H54 (cell line): ENCODE data around the gene CRTAC1.

Experiments used
- DNase-seq: peaks from one replicate; pipeline ENCODE4 v3.0.0; 2011; ENCODE audit warnings: low spot score, mixed read lengths; ENCODE audit not compliant: insufficient read length
- FAIRE-seq: peaks from 3 replicates; lab custom pipeline; 2011; peaks lifted over from hg19 to GRCh38; lab: Jason Lieb, UNC
- POLR2A ChIP-seq: IDR thresholded peaks from 2 replicates; pipeline ENCODE4 v1.6.1; 2011; ENCODE audit warnings: low read depth, mild to moderate bottlenecking, low read length

Gene CRTAC1

DNA sequence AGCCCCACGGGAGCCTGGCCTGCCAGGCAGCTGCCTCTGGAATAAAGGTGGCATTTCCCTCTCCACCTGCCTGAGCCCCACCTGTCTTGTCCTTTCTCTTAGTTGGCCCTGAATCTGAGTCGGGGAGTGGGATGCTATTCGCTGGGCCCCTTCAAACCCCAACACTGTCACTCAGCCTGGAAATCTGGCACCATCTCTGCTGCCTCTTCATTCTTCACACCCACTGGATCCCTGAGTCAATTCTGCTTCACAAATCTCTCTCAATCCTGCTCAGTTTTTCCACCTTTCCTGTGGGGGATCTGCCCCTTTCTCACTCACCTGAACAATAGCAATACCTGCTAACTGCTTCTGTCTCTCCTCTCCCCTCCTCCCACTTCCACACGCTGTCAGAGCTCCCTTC, 10.6 kb downstream of the CRTAC1 start:
- TF ChIP-seq POLR2A: no peak
- FAIRE-seq (no peak), DNase-seq (no peak)

DNA sequence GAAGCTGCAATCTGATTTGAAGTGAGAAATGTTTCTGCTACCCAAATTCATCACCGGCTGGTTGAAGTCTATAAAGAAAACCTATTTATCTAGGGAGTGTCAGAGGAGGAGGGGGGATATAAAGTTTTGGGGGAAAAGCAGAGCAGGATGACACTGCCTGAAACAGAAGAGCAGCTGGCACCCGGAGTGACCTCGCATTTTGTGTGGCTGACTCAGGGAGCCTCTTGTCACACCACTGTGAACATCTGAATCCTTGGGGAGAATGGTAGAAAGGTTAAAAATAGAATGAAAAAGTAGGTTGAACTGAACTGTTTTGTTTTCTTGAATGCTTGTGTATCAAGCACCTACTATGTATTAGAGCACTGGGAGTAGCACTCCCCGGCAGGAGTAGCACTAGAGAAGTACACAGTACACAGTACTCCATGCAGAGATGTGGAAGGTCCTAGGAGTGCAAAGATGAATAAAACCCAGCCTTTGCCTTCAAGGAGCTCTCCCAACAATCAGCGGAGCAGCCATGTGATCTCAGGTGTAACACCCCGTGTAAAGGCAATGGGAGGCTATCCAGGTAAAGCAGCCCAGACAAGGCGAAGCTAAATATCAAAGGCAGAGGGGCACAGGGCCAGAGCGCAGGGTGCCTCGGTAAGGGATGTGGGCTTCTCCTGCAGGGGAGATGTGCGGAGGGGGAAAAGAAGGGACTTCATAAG, 13.5 kb downstream of the CRTAC1 start:
- no peak for DNase-seq
- TF ChIP-seq POLR2A: no peak

DNA sequence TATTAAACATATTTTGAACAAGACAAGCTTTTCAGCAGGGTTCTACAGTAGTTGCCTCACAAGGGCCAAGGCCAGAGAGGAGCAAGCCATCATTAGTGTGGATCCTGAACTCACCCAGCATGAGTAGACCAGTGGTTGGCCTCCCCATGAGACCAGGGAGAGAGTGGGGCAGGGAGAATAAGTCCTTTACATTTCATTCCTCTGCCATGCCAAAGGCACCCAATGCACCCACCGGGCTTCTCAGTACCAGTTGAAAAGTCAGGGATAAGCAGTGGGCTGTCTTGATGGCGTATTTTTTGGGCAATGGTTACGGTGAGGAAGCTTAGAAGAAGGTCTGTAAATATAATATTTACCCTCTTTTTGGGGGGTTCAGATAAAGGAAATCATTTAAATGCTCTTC, 16.6 kb downstream of the CRTAC1 start:
- FAIRE-seq (no peak), DNase-seq (no peak)
- no peak for TF ChIP-seq POLR2A

More for the DNA sequence above, 13.5 kb downstream of the CRTAC1 start:
- no peak for FAIRE-seq

GRCh38 chr10:98013122-98013521, 17.3 kb downstream of the CRTAC1 start:
- TF ChIP-seq POLR2A: no peak
- DNase-seq: no peak
- no peak for FAIRE-seq

DNA sequence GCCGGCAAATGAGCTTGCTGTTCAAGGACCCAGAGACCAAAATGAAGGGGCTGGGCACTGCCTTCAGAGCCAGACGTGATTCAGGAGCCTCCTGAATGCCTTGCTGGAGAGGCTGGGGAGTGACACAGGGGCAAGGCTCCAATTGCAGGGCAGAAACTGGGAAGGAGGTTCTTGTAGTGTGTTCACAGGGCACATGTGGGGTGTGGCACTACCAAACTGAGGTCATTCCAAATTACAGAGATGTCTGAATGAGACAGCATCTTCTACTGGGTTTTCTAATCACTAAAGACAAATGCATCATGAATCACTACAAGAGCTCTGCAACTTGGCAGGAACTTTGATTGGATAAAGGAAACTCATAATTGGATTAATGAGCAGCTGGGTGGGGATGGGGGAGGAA, 17.8 kb downstream of the CRTAC1 start:
- FAIRE-seq: no peak
- TF ChIP-seq POLR2A: no peak
- no peak for DNase-seq

- DNase-seq (no peak), FAIRE-seq (no peak)
- no peak for TF ChIP-seq POLR2A
Measured at GRCh38 chr10:98010939-98011685, 19.3 kb downstream of the CRTAC1 start.

- no peak for TF ChIP-seq POLR2A
- FAIRE-seq (no peak), DNase-seq (no peak)
Measured at GRCh38 chr10:98006266-98006665, 24.2 kb downstream of the CRTAC1 start.

DNA sequence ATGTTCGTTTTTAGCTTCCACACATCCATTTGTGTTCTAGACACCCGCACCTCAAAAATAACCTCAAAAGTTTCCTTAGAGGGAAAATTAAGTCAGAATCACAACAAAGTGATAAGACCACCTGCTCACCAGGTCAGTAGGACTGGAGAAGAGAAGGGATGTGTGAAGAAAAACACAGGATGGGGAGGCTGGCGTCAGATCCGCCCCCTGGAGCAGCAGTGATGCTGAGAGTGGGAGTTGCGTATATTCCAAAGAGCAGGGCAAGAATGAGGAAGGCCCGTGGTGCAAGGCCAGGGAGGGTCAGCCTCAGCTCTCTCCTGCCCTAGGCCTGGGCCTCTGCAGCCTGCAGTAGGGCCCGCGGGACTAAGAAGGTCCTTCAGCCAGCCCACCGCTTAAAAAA, 28.7 kb downstream of the CRTAC1 start:
- no peak for TF ChIP-seq POLR2A

DNA sequence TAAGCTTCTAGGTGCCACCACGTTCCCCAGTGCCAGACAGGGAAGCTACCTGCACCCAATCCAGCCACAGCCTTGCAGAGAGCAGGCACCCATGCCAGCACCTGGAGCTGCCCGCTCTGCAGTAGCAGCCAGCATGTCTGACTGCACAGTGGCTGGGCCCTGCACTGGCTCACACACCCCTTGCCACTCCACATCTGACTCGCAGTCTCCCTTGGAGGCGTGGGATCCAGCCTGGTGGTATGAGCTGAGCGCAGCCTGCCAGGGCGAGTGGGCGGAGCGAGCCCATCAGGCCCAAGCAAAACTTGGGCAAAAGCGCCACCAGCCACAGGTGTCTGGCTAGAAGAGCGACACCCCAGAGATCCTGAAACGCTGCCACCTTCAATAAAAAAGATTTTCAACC, 30.1 kb downstream of the CRTAC1 start:
- FAIRE-seq (no peak), DNase-seq (no peak)
- no peak for TF ChIP-seq POLR2A

More for the DNA sequence above, 28.7 kb downstream of the CRTAC1 start:
- no peak for FAIRE-seq
- DNase-seq: no peak

- no peak for TF ChIP-seq POLR2A
- FAIRE-seq (no peak), DNase-seq (no peak)
Measured at GRCh38 chr10:97999923-98000248, 30.5 kb downstream of the CRTAC1 start.

DNA sequence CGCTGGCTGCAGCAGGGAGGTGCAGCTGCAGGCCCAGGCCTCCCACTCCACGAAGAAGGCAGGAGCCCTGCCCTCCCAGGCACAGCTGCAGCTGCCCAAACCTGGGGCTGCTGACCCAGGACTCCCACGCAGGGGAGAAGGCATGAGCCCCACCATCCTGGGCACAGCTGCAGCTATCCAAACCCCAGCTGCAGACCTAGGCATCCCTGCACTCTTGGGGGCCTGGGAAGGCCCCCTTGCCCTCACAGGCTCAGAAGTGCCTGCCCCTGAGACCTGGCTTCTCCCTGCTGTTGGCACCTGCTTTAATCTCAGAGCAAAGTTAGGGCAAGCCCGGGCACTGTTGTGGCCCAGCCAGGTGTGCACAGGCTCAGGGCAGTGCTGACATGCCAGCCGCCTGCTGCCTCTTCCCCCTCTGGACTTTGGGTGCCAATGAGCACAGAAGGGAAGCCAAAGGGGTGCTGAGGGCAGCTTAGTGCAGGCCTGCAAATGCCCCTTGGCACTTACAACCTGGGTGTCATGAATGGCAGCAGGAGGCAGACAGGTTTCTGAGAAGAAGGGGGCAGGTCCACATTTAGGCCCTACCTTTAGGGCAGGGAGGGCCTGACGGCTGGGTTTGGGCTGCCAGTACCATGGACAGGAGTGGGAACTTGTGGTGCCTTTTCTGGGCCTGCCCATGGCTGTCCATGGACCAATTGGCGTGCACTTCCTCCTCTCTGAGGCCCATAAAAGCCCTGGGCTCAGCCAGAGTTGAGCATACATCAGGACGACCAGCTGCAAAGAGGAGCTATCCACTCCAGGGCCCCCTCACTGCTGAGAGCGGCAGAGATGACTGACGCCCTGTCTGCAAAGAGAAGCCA, 31.1 kb downstream of the CRTAC1 start:
- no peak for TF ChIP-seq POLR2A
- DNase-seq (no peak), FAIRE-seq (no peak)

GRCh38 chr10:97991871-97992270, 38.5 kb downstream of the CRTAC1 start:
- peak; percentile 43 for FAIRE-seq
- peak; percentile 26 for DNase-seq
- TF ChIP-seq POLR2A: no peak

GRCh38 chr10:97981816-97982215, 48.6 kb downstream of the CRTAC1 start:
- TF ChIP-seq POLR2A: no peak
- FAIRE-seq (no peak), DNase-seq (no peak)

DNA sequence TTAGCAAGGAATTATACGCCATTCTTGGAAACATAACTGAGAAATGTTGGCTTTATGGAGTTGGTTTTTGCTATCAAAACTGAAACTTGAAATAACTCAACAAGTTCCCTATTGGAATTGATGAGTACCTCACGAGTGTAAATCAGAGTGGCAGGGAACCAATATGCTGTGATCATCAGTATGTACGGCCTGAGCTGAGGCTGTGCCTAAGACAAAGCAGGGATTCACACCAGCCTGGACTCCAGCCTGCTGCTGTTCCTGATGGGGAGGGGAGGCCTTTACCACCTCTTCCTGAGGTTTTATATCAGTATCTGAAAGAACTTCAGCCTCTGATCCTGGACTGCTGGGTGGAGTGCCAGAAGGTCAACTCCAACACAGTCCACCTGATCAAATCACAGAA, 52.7 kb downstream of the CRTAC1 start:
- no peak for TF ChIP-seq POLR2A
- DNase-seq (no peak), FAIRE-seq (no peak)
